Astrocyte (in vitro differentiated cells and primary cell): ENCODE results near the gene GPR22. TPM values are rescaled to one million over a fixed set of nuclear protein-coding genes. Genes with fewer than 3 reads are reported as not detected.

ENCODE experiments used
- DNase-seq: peaks from one replicate; pipeline ENCODE4 v3.0.0-alpha.2; 2010; ENCODE audit warnings: low read depth
- FAIRE-seq: peaks from 2 replicates; lab custom pipeline; 2011; peaks lifted over from hg19 to GRCh38; lab: Jason Lieb, UNC
- H2AFZ ChIP-seq: 2 replicates; pipeline ENCODE4 v1.6.0; 2012; ENCODE audit warnings: low read depth, low read length, inconsistent platforms
- H3K27ac ChIP-seq: 2 replicates; pipeline ENCODE4 v1.5.1; 2011; ENCODE audit warnings: low read depth, low read length, inconsistent platforms
- H3K27me3 ChIP-seq: 2 replicates; pipeline ENCODE4 v1.6.0; 2011; ENCODE audit warnings: low read length, inconsistent platforms; ENCODE audit not compliant: insufficient read depth
- H3K36me3 ChIP-seq: 2 replicates; pipeline ENCODE4 v1.5.1; 2011; ENCODE audit warnings: low read length, inconsistent platforms; ENCODE audit not compliant: insufficient read depth
- H3K4me1 ChIP-seq: 2 replicates; pipeline ENCODE4 v1.5.1; 2011; ENCODE audit warnings: low read length, inconsistent platforms; ENCODE audit not compliant: insufficient read depth
- H3K4me2 ChIP-seq: 2 replicates; pipeline ENCODE4 v1.6.0; 2012; ENCODE audit warnings: low read length, inconsistent platforms
- H3K4me3 ChIP-seq: 2 replicates; pipeline ENCODE4 v1.5.1; 2011; ENCODE audit warnings: low read depth, mild to moderate bottlenecking, low read length, inconsistent platforms; ENCODE audit not compliant: insufficient read depth
- H3K79me2 ChIP-seq: 2 replicates; pipeline ENCODE4 v1.6.0; 2012; ENCODE audit warnings: mild to moderate bottlenecking, low read length, inconsistent platforms; ENCODE audit not compliant: insufficient read depth
- H3K9ac ChIP-seq: 2 replicates; pipeline ENCODE4 v1.6.0; 2012; ENCODE audit warnings: mild to moderate bottlenecking, low read length, inconsistent platforms
- H3K9me3 ChIP-seq: 2 replicates; pipeline ENCODE4 v1.5.1; 2012; ENCODE audit warnings: low read depth, mild to moderate bottlenecking, low read length, inconsistent platforms; ENCODE audit not compliant: insufficient read depth
- H4K20me1 ChIP-seq: 2 replicates; pipeline ENCODE4 v1.6.0; 2012; ENCODE audit warnings: low read length, inconsistent platforms; ENCODE audit not compliant: insufficient read depth
- H3K27ac Mint-ChIP-seq: one replicate; pipeline ENCODE4 v1.8.0; 2021; ENCODE audit warnings: mild to moderate bottlenecking, mixed read lengths; ENCODE audit not compliant: unreplicated experiment
- H3K27me3 Mint-ChIP-seq: one replicate; pipeline ENCODE4 v1.8.0; 2021; ENCODE audit warnings: low read depth, mixed read lengths; ENCODE audit not compliant: unreplicated experiment
- H3K36me3 Mint-ChIP-seq: one replicate; pipeline ENCODE4 v1.8.0; 2021; ENCODE audit warnings: low read depth, mixed read lengths; ENCODE audit not compliant: unreplicated experiment
- H3K4me1 Mint-ChIP-seq: one replicate; pipeline ENCODE4 v1.8.0; 2021; ENCODE audit warnings: low read depth, mixed read lengths; ENCODE audit not compliant: unreplicated experiment
- H3K4me3 Mint-ChIP-seq: one replicate; pipeline ENCODE4 v1.8.0; 2021; ENCODE audit warnings: mild to moderate bottlenecking, moderate library complexity, mixed read lengths; ENCODE audit not compliant: unreplicated experiment
- H3K9me3 Mint-ChIP-seq: one replicate; pipeline ENCODE4 v1.8.0; 2021; ENCODE audit warnings: mild to moderate bottlenecking, mixed read lengths; ENCODE audit not compliant: unreplicated experiment
- CTCF ChIP-seq: IDR thresholded peaks from 2 replicates; pipeline ENCODE4 v1.5.1; 2011; ENCODE audit warnings: low read depth, mild to moderate bottlenecking, inconsistent platforms, low read length, moderate library complexity; ENCODE audit not compliant: insufficient read depth
- EZH2 ChIP-seq: IDR thresholded peaks from 2 replicates; pipeline ENCODE4 v1.6.1; 2012; ENCODE audit warnings: mild to moderate bottlenecking, low read length, inconsistent platforms; ENCODE audit not compliant: insufficient read depth
- total RNA-seq: library from RNA; stranded (reverse); gene quantifications from 2 replicates; pipeline ENCODE4 v1.2.1, GENCODE V29; 2021

GPR22 gene
- total RNA-seq, 1 donor from 2014 or later = not detected

DNA sequence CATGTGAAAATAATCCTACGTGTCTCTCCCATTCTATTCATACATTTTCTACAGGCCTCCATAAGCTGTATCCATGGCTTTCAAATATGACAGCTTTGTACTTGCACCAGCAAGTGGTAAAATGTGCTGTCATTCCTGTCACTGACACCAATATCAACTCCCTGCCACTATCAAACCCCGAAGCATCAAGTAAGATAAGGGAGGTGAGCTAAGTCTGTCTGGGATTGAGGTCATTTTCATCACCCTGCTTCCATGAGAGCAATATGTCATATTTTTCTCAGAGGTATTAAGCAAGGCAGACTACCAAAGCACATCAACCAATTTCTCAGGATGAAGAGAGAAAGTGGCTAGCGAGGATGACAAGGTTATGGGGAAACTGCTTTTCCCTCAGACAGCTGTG, 11.1 kb downstream of the GPR22 start:
- Histone ChIP-seq H3K4me2 (no peak overlapping the region), H2AFZ (no peak overlapping the region), H4K20me1 (peaks cover 4% of the 10 kb centered on the region), H3K36me3 (no peaks in the 10 kb centered on the region), H3K4me1 (no peaks in the 10 kb centered on the region), H3K27me3 (no peaks in the 10 kb centered on the region), H3K27ac (no peak overlapping the region), H3K4me3 (no peak overlapping the region), H3K9me3 (no peaks in the 10 kb centered on the region), H3K79me2 (peaks cover 3% of the 10 kb centered on the region), H3K9ac (no peak overlapping the region)
- TF ChIP-seq CTCF = no peak
- no peak for TF ChIP-seq EZH2
- Mint-ChIP-seq H3K4me3 (no peak overlapping the region), H3K4me1 (no peaks in the 10 kb centered on the region), H3K9me3 (no peaks in the 10 kb centered on the region), H3K27ac (no peak overlapping the region), H3K27me3 (no peaks in the 10 kb centered on the region), H3K36me3 (no peaks in the 10 kb centered on the region)
- DNase-seq (no peak), FAIRE-seq (no peak)

GRCh38 chr7:107482571-107482970, 12.7 kb downstream of the GPR22 start:
- Histone ChIP-seq H3K9me3 (no peaks in the 10 kb centered on the region), H3K4me1 (no peaks in the 10 kb centered on the region), H3K36me3 (no peaks in the 10 kb centered on the region), H2AFZ (no peak overlapping the region), H3K79me2 (peaks cover 3% of the 10 kb centered on the region), H3K4me3 (no peak overlapping the region), H3K4me2 (no peak overlapping the region), H3K27ac (no peak overlapping the region), H3K27me3 (no peaks in the 10 kb centered on the region), H4K20me1 (peaks cover 4% of the 10 kb centered on the region), H3K9ac (no peak overlapping the region)
- no peak overlapping the region for H3K4me3 Mint-ChIP-seq
- no peak for DNase-seq
- no peak overlapping the region for H3K27ac Mint-ChIP-seq
- H3K9me3 Mint-ChIP-seq = no peaks in the 10 kb centered on the region
- H3K4me1 Mint-ChIP-seq = no peaks in the 10 kb centered on the region
- TF ChIP-seq CTCF (no peak), EZH2 (no peak)
- H3K36me3 Mint-ChIP-seq = no peaks in the 10 kb centered on the region
- no peaks in the 10 kb centered on the region for H3K27me3 Mint-ChIP-seq
- FAIRE-seq = no peak

DNA sequence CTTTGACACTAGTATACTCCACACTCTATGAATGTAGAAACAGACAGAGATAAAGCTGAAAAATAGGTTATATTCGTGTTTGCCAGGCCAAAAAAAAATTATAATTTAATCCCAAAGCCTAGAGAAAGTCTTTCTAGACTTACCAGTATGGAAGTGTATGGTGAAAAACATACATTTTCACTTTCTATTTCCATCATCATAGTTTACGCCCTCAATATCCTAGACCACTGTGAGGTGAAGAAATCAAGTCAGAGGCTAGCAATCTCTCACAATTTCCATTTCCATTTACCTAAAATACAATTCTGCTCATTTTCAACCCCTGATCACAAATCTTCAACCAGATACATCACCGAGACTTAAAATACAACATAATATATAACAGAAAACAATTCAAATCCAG, 16.2 kb downstream of the GPR22 start:
- Histone ChIP-seq H3K27me3 (no peaks in the 10 kb centered on the region), H3K4me3 (no peak overlapping the region), H2AFZ (no peak overlapping the region), H3K36me3 (no peaks in the 10 kb centered on the region), H3K79me2 (no peaks in the 10 kb centered on the region), H3K9me3 (no peaks in the 10 kb centered on the region), H3K4me1 (no peaks in the 10 kb centered on the region), H3K4me2 (no peak overlapping the region), H3K9ac (no peak overlapping the region), H3K27ac (no peak overlapping the region), H4K20me1 (no peaks in the 10 kb centered on the region)
- H3K36me3 Mint-ChIP-seq = no peaks in the 10 kb centered on the region
- peaks cover under 1% of the 10 kb centered on the region for H3K4me1 Mint-ChIP-seq
- no peak for TF ChIP-seq CTCF
- no peak for TF ChIP-seq EZH2
- H3K9me3 Mint-ChIP-seq = no peaks in the 10 kb centered on the region
- H3K4me3 Mint-ChIP-seq = no peak overlapping the region
- FAIRE-seq (no peak), DNase-seq (no peak)
- H3K27me3 Mint-ChIP-seq = no peaks in the 10 kb centered on the region
- H3K27ac Mint-ChIP-seq = no peak overlapping the region
